GM21717 (cell line): ENCODE data around the gene OPTC.
"Not testable (repeated sequence)": the region's sequence is repeated elsewhere in the genome, so short reads cannot be mapped to it uniquely, and the experiment has no call there.

Source experiments
- ATAC-seq: cut with Tn5 transposase; IDR thresholded peaks from one replicate; pipeline ENCODE4 v1.9.1; 2021; ENCODE audit warnings: mild to moderate bottlenecking, moderate library complexity; ENCODE audit not compliant: unreplicated experiment

Gene OPTC

GRCh38 chr1:203465146-203465798, 28.7 kb upstream of the OPTC start:
- no peak for ATAC-seq

GRCh38 chr1:203465948-203466347, 28.0 kb upstream of the OPTC start:
- no peak for ATAC-seq

DNA sequence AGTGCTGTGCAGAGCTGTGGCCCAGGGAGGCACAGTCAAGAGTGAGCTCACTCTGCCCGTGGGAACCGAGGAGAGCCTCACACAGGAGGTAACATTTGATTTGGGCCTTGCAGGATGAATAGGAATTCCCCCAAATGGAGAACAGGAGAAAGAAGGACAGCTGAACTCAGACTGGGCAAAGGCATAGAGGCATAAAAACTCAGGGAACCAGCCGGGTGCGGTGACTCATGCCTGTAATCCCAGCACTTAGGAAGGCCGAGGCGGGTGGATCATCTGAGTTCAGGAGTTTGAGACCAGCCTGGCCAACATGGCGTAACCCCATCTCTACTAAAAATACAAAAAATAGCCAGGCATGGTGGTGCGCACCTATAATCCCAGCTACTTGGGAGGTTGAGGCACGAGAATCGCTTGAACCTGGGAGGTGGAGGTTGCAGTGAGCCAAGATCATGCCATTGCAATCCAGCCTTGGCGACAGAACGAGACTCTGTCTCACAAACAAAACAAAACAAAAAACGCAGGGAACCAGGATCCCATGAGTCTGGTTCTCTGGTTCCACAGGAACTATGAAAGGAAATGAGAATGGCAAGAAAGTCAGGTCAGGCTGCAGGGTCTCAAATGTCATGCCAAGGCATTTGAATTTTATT, 26.9 kb upstream of the OPTC start:
- not testable (repeated sequence) for ATAC-seq

DNA sequence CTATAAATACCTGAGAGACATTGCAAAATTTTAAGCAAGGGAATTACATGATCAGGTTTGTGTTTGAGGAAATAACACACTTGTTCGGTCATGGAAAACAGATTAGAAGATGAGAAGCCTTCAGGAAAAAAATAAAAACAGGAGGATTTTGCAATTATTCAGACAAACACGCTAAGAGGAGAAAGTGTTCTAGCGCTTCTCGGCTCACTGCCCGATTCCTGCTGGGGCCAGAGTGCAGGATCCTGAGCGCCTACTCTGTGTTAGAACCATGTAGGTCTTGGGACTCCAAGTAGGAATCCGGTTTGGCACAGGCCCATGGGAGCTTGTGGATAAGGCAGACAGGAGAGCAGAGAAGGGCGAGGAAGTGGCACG, 26.4 kb upstream of the OPTC start:
- no peak for ATAC-seq

GRCh38 chr1:203468326-203468725, 25.6 kb upstream of the OPTC start:
- no peak for ATAC-seq

GRCh38 chr1:203470240-203470639, 23.7 kb upstream of the OPTC start:
- no peak for ATAC-seq

DNA sequence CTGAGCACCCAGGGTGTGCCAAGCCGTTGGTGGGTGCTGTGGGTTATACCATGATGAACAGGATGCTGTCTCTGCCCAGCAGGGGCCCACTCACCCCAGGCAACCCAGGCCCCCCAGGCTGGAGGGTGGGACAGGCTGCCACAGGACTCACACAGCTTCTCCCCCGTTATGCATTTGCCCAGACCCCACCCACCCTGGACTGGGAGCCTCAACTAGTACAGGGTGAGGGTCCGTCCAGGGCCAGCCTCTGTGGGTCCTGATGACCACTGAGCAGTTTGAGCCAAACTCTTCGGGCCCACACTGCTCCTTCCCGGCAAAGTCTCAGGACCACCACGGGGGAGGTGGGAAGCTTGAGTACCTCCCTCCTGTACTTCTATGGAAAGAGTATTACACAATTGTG, 22.1 kb upstream of the OPTC start:
- ATAC-seq, result no peak

GRCh38 chr1:203473281-203473680, 20.7 kb upstream of the OPTC start:
- no peak for ATAC-seq

GRCh38 chr1:203473781-203474305, 20.1 kb upstream of the OPTC start:
- no peak for ATAC-seq

GRCh38 chr1:203475012-203475981, 18.7 kb upstream of the OPTC start, which contains the start of gene PRELP:
TSS of gene PRELP (plus strand) at chr1:203475806. CDS start at chr1:203483185, 7,379 bp downstream.
- ATAC-seq, result no peak

DNA sequence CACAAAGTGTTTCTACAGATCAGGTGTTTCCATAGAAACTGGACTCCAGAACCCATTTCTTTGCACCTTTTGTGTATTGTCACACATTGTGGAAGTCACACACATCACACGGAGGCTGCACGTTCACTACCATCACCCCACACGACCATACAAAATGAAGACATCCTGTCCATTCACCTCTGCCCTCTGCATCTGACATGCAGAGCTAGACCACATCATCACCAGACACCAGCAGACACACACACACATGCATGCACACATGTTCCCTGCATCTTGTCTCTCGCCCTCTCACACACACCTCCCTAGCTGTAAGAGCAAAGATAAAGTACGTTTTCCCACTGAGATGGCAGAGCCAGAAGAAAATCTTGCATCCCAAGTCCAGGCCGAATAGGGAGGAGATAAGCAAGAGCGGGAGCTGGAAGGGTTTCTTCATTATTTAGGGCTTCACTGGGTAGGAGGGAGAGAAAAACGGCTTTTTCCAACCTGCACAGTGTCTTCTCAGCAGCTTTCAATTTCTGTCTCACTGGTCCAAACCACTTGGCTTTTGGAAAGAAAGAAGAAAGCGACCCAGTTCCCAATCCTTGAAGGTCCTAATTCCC, 17.6 kb upstream of the OPTC start:
- no peak for ATAC-seq

GRCh38 chr1:203477748-203478147, 16.2 kb upstream of the OPTC start:
- ATAC-seq, result no peak

DNA sequence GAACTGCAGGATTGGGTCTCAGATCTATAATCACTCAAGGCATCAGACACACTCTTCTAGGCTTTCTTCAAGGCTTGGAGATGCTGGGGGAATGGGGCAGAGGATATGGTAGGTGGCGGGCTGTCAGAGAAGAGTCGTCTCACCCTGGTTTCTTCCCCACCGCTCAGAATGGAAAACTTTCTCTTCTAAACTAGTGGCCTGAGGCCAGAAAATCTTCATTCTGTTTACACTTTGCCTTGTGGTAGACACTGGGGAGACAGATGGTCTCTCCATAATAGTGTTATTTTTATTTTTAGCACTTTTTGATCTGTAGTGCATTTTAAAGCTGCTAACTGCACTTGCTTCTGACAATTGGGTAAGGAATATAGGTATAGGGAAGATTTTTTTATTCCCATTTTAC, 15.7 kb upstream of the OPTC start:
- no peak for ATAC-seq

- ATAC-seq, result no peak
These were observed 15.0 kb upstream of the OPTC start for GRCh38 chr1:203478986-203479385.

DNA sequence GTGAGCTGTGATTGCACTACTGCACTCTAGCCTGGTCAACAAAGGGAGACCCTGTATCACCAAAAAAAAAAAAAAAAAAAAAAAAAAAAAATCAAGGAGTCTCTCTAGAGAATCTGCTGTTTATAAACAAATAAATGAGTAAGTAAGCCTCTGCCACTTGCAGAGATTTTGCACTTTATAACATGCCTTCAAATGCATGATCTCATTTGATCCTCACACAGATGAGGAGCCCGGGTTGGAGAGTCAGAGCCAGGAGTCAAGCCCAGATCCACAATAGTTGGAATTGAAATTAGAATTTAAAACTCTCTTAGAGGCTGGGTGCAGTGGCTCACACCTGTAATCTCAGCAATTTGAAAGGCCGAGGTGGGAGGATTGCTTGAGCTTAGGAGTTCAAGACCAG, 14.3 kb upstream of the OPTC start:
- no peak for ATAC-seq

DNA sequence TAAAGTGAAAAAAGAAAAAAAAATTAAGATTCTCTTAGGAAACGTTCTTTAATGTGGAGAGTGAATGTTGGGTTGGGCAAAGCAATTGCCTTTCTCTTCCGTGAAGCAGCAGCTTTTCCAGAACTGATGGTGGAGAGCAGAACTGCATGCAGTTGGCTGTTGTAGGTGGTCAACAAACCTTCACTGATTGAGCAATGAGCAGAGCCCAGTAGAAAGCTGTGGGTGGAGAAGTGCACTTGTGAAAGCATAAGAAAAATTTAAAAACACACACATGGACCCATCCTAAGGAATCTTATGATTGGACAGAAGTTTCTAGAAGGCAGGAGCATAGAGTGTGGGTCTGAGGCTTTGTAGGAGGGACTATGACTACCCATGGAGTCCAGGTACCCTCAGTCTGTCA, 13.9 kb upstream of the OPTC start:
- no peak for ATAC-seq

GRCh38 chr1:203480525-203481084, 13.3 kb upstream of the OPTC start:
- ATAC-seq, result no peak

DNA sequence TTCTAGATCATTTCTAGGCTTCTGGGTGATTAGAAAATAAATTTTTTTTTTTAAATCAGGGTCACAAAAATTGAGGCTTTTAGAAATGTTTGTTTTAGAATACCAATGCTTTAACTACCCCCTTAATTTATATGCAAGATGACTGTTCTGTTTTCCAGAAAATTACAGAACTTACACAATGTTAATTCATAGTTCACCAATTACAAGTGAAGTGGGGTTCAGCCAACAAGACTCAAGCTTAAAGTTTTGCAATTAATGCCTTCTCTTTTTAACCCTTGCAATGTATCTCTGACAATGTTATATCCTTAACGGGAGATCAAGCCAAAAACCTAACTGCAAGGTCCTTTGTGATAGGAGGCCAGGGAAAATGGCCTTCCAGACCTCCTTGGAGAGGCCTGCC, 12.8 kb upstream of the OPTC start:
- ATAC-seq, result no peak

DNA sequence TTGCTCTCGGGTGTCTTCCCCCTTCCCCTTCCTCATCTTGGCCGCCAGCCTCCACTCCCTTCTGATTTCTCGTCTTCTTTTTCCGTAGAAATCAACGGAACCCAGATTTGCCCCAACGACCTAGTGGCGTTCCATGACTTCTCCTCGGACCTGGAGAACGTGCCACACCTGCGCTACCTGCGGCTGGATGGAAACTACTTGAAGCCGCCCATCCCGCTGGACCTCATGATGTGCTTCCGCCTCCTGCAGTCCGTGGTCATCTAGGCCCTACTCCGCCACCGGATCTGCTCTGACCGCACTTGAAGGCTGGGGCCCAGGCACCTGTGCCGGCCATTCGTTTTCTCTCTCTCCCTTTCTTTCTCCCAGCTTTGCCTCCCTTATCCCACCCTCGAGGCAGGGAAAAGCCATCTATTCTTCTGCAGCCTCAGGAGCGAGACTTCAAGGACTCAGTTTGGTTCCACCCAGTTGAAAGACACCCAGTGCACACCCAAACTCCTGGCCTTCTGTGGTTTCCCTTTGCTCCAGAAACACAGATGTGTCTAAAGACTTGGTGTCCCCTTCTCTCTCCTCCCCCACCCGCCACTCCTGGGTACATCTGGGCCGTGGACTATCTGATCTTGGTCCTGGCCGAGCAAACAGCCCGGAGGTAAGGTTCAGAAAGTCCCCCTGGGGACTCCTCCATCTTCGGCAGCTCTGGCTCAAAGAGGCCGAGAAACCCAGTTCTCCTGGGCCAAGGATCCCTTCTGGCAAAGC, 7.2 kb upstream of the OPTC start:
- ATAC-seq, result no peak

DNA sequence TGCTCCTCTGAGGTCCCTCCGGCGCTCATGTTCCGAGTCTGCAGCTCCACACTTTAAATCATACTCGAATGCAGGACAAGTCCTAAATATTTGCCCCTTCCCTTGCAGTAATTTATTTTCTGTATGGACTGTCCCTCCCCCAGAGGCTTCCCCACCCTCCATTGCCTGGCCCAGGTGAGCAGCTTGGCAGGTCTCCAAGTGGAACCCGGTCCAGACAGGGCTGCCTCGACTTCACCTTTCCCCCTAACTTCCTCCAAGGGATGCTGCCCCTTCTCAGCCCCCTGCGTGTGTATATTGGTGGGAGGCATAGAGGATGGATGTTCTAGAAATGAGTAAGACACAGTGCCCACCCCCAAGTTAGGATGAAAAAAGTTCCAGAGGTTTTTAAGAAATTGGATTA, 5.4 kb upstream of the OPTC start:
- ATAC-seq, result no peak
